H9 (cell line): Measurements from ENCODE around the gene MRPS26. TPM values are rescaled to one million over a fixed set of nuclear protein-coding genes. Genes with fewer than 3 reads are reported as not detected.

Experiments
- DNase-seq: peaks from one replicate; pipeline ENCODE4 v3.0.0-alpha.2; 2017
- H2AFZ ChIP-seq: one replicate; pipeline ENCODE4 v1.6.1; 2013; ENCODE audit warnings: mild to moderate bottlenecking, low read length, control low read depth, moderate library complexity
- H2AK5ac ChIP-seq: 2 replicates; pipeline ENCODE4 v1.6.1; 2013; ENCODE audit warnings: low read length, control low read depth, mixed read lengths; ENCODE audit not compliant: insufficient read length
- H2BK120ac ChIP-seq: one replicate; pipeline ENCODE4 v1.6.1; 2013; ENCODE audit warnings: low read depth, mild to moderate bottlenecking, low read length, control low read depth, inconsistent platforms; ENCODE audit not compliant: poor library complexity, severe bottlenecking
- H2BK12ac ChIP-seq: 2 replicates; pipeline ENCODE4 v1.6.1; 2013; ENCODE audit warnings: low read length, control low read depth, mixed read lengths, low read depth; ENCODE audit not compliant: insufficient read length
- H2BK15ac ChIP-seq: 2 replicates; pipeline ENCODE4 v1.6.1; 2013; ENCODE audit warnings: low read depth, low read length, control low read depth
- H2BK20ac ChIP-seq: one replicate; pipeline ENCODE4 v1.6.1; 2013; ENCODE audit warnings: low read depth, mild to moderate bottlenecking, low read length, control low read depth, inconsistent platforms; ENCODE audit not compliant: poor library complexity, severe bottlenecking
- H2BK5ac ChIP-seq: 2 replicates; pipeline ENCODE4 v1.6.1; 2013; ENCODE audit warnings: low read length, control low read depth, mixed read lengths; ENCODE audit not compliant: insufficient read length
- H3K14ac ChIP-seq: 2 replicates; pipeline ENCODE4 v1.6.1; 2013; ENCODE audit warnings: low read length, control low read depth; ENCODE audit not compliant: insufficient read depth
- H3K18ac ChIP-seq: 2 replicates; pipeline ENCODE4 v1.6.1; 2013; ENCODE audit warnings: low read depth, mild to moderate bottlenecking, mixed read lengths, low read length, control low read depth; ENCODE audit not compliant: insufficient read length
- H3K23ac ChIP-seq: 2 replicates; pipeline ENCODE4 v1.6.1; 2013; ENCODE audit warnings: low read length, control low read depth, mixed read lengths, low read depth; ENCODE audit not compliant: insufficient read length
- H3K23me2 ChIP-seq: 2 replicates; pipeline ENCODE4 v1.6.1; 2013; ENCODE audit warnings: low read depth, mild to moderate bottlenecking, mixed read lengths, low read length, control low read depth; ENCODE audit not compliant: insufficient read length, poor library complexity, severe bottlenecking
- H3K27ac ChIP-seq: 2 replicates; pipeline ENCODE4 v1.5.1; 2013; ENCODE audit warnings: low read length, control low read depth, mixed read lengths, low read depth; ENCODE audit not compliant: insufficient read length
- H3K27me3 ChIP-seq: 2 replicates; pipeline ENCODE4 v1.6.1; 2013; ENCODE audit warnings: low read length, control low read depth, inconsistent platforms; ENCODE audit not compliant: insufficient read depth
- H3K4ac ChIP-seq: 2 replicates; pipeline ENCODE4 v1.6.1; 2013; ENCODE audit warnings: low read depth, mild to moderate bottlenecking, control low read depth, inconsistent platforms, low read length, moderate library complexity
- H3K4me1 ChIP-seq: 2 replicates; pipeline ENCODE4 v1.6.1; 2013; ENCODE audit warnings: low read length, control low read depth, inconsistent platforms; ENCODE audit not compliant: insufficient read depth
- H3K4me2 ChIP-seq: 2 replicates; pipeline ENCODE4 v1.6.1; 2013; ENCODE audit warnings: low read length, control low read depth, mixed read lengths; ENCODE audit not compliant: insufficient read length, insufficient read depth
- H3K56ac ChIP-seq: 2 replicates; pipeline ENCODE4 v1.6.1; 2013; ENCODE audit warnings: low read depth, mild to moderate bottlenecking, mixed read lengths, low read length, control low read depth; ENCODE audit not compliant: insufficient read length
- H3K79me1 ChIP-seq: 2 replicates; pipeline ENCODE4 v1.6.1; 2013; ENCODE audit warnings: low read depth, mild to moderate bottlenecking, moderate library complexity, low read length, control low read depth, inconsistent platforms; ENCODE audit not compliant: insufficient read depth, poor library complexity, severe bottlenecking
- H3K79me2 ChIP-seq: 2 replicates; pipeline ENCODE4 v1.6.1; 2013; ENCODE audit warnings: low read length, control low read depth, inconsistent platforms; ENCODE audit not compliant: insufficient read depth
- H3K9ac ChIP-seq: 2 replicates; pipeline ENCODE4 v1.6.1; 2013; ENCODE audit warnings: low read length, control low read depth, mixed read lengths; ENCODE audit not compliant: insufficient read length; ENCODE audit errors: extremely low read depth
- H3K9me3 ChIP-seq: one replicate; pipeline ENCODE4 v1.6.1; 2013; ENCODE audit warnings: low read depth, low read length, inconsistent platforms; ENCODE audit not compliant: control insufficient read depth
- H3T11ph ChIP-seq: one replicate; pipeline ENCODE4 v1.6.1; 2013; ENCODE audit warnings: mild to moderate bottlenecking, low read length, control low read depth, inconsistent platforms
- H4K20me1 ChIP-seq: one replicate; pipeline ENCODE4 v1.6.1; 2013; ENCODE audit not compliant: control insufficient read depth, insufficient read length, insufficient read depth
- H4K5ac ChIP-seq: 2 replicates; pipeline ENCODE4 v1.6.1; 2013; ENCODE audit warnings: low read depth, mild to moderate bottlenecking, mixed read lengths, low read length, control low read depth; ENCODE audit not compliant: insufficient read length
- H4K8ac ChIP-seq: replicated peaks from 2 replicates; pipeline ENCODE4 v1.6.1; 2013; ENCODE audit warnings: low read length, control low read depth, mixed read lengths, low read depth; ENCODE audit not compliant: insufficient read length
- H4K91ac ChIP-seq: 2 replicates; pipeline ENCODE4 v1.6.1; 2013; ENCODE audit warnings: low read depth, mild to moderate bottlenecking, moderate library complexity, mixed read lengths, low read length, control low read depth; ENCODE audit not compliant: insufficient read length
- H3K27ac Mint-ChIP-seq, 3 experiments: 2 replicates in 2 of 3; 3 replicates in 1 of 3; pipeline ENCODE4 v1.8.0; 2020 to 2021; ENCODE audit warnings: mixed read lengths in 3 of 3, mild to moderate bottlenecking in 1 of 3, moderate library complexity in 1 of 3
- H3K27me3 Mint-ChIP-seq: 2 replicates; pipeline ENCODE4 v1.8.0; 2021; ENCODE audit warnings: low read depth, mild to moderate bottlenecking, moderate library complexity, mixed read lengths
- H3K36me3 Mint-ChIP-seq, 3 experiments: 2 replicates in 2 of 3; 3 replicates in 1 of 3; pipeline ENCODE4 v1.8.0; 2020 to 2021; ENCODE audit warnings: low read depth in 3 of 3, mixed read lengths in 3 of 3; ENCODE audit not compliant: insufficient read depth in 1 of 3
- H3K4me1 Mint-ChIP-seq, 2 experiments: 2 replicates each; pipeline ENCODE4 v1.8.0; 2020; ENCODE audit warnings: mixed read lengths in 2 of 2
- H3K4me3 Mint-ChIP-seq, 2 experiments: 2 replicates in 1 of 2; 3 replicates in 1 of 2; pipeline ENCODE4 v1.8.0; 2020 to 2021; ENCODE audit warnings: mild to moderate bottlenecking in 2 of 2, mixed read lengths in 2 of 2, moderate library complexity in 1 of 2
- H3K9me3 Mint-ChIP-seq, 2 experiments: 2 replicates in 1 of 2; 3 replicates in 1 of 2; pipeline ENCODE4 v1.8.0; 2020; ENCODE audit warnings: mild to moderate bottlenecking in 2 of 2, mixed read lengths in 2 of 2, moderate library complexity in 1 of 2
- CTCF ChIP-seq: fragments of 200-600 bp; sonication (generic); conservative IDR thresholded peaks from 3 replicates; pipeline ENCODE4 v1.8.0; 2021; ENCODE audit warnings: antibody characterized with exemption, mild to moderate bottlenecking
- WGBS: extraction: QIAGEN DNeasy Blood & Tissue Kit; methylation state at CpG from one replicate; pipeline ENCODE4 v1.1.7; 2013; ENCODE audit warnings: missing lambda C conversion rate, low lambda C conversion rate, mixed read lengths; ENCODE audit not compliant: insufficient read length; ENCODE audit errors: extremely low coverage; 5-methylcytosine and 5-hydroxymethylcytosine counted together
- total RNA-seq: library from RNA; stranded (reverse); gene quantifications from 2 replicates; pipeline ENCODE4 v1.2.1, GENCODE V29; 2021

The MRPS26 gene
- total RNA-seq, 1 experiment from 2014 or later = 97.6 TPM

- peaks cover 23 to 61% (median 46%) of the 10 kb centered on the region in 3 experiments for H3K36me3 Mint-ChIP-seq
Observed at GRCh38 chr20:3031524-3032147, 14.2 kb upstream of the MRPS26 start.

More at GRCh38 chr20:3031524-3032147, 14.2 kb upstream of the MRPS26 start:
- H3K23ac ChIP-seq = no peak overlapping the region
- no peaks in the 10 kb centered on the region for H3K9me3 Mint-ChIP-seq
- H3K18ac ChIP-seq = no peak overlapping the region
- H3K79me2 ChIP-seq = no peaks in the 10 kb centered on the region
- H3K4me1 ChIP-seq = no peaks in the 10 kb centered on the region
- no peak overlapping the region for H4K91ac ChIP-seq
- H2BK15ac ChIP-seq = no peak overlapping the region
- H3K27ac Mint-ChIP-seq = no peak overlapping the region
- H3K14ac ChIP-seq = no peak overlapping the region
- H3K27me3 ChIP-seq = no peaks in the 10 kb centered on the region
- no peak overlapping the region for H2BK12ac ChIP-seq
- no peak overlapping the region for H2BK20ac ChIP-seq
- H3K56ac ChIP-seq = no peak overlapping the region
- H3K4ac ChIP-seq = no peak overlapping the region
- no peak overlapping the region for H3K27ac ChIP-seq
- DNase-seq = no peak
- no CpG with 5 or more reads among the region's 3 CpGs for WGBS
- no peak overlapping the region for H4K5ac ChIP-seq
- no peaks in the 10 kb centered on the region for H3K23me2 ChIP-seq
- H2AK5ac ChIP-seq = no peak overlapping the region
- no peak overlapping the region for H2AFZ ChIP-seq
- H2BK5ac ChIP-seq = no peak overlapping the region
- no peak overlapping the region for H3K9ac ChIP-seq
- no peaks in the 10 kb centered on the region for H3K4me1 Mint-ChIP-seq
- H4K8ac ChIP-seq = no peak overlapping the region
- no peaks in the 10 kb centered on the region for H4K20me1 ChIP-seq
- no peaks in the 10 kb centered on the region for H3K79me1 ChIP-seq
- TF ChIP-seq CTCF = no peak
- H3K4me2 ChIP-seq = no peak overlapping the region
- no peak overlapping the region for H3T11ph ChIP-seq
- H3K4me3 Mint-ChIP-seq = no peak overlapping the region
- no peaks in the 10 kb centered on the region; the same call in 1 of the 2 replicates for H3K27me3 Mint-ChIP-seq
- H3K9me3 ChIP-seq = no peaks in the 10 kb centered on the region
- H2BK120ac ChIP-seq = no peak overlapping the region
